ENCODE data around the gene UBE3D. TPM values are rescaled to one million over a fixed set of nuclear protein-coding genes. Genes with fewer than 3 reads are reported as not detected.

Gene UBE3D
- total RNA-seq, 2 experiments from 2014 or later = 4.1 to 4.2 TPM

- Mint-ChIP-seq H3K36me3 (ENCODE audit: low read depth) (peaks cover 4% of the 10 kb centered on the region), H3K27me3 (no peaks in the 10 kb centered on the region), H3K4me3 (no peak overlapping the region), H3K27ac (no peak overlapping the region), H3K9me3 (no peaks in the 10 kb centered on the region), H3K4me1 (ENCODE audit: low read depth) (no peaks in the 10 kb centered on the region)
- Histone ChIP-seq H3K27ac (ENCODE audit: low read depth in 1 of 2, low read length in 2 of 2) (no peak overlapping the region), H3K36me3 (ENCODE audit: insufficient read depth, low read length) (no peaks in the 10 kb centered on the region), H3K4me1 (ENCODE audit: insufficient read depth, low read length) (no peaks in the 10 kb centered on the region), H3K4me3 (ENCODE audit: low read length) (no peak overlapping the region), H3K27me3 (ENCODE audit: control insufficient read depth in 1 of 2, insufficient read depth in 2 of 2, low read length in 2 of 2) (no peaks in the 10 kb centered on the region), H3K9me3 (ENCODE audit: control insufficient read depth in 1 of 2, insufficient read depth in 1 of 2, low read length in 2 of 2) (no peaks in the 10 kb centered on the region)
- CTCF ChIA-PET = no interaction called here
- no peak for ATAC-seq (ENCODE audit: poor library complexity)
- no peak for DNase-seq
- intact Hi-C loops (cut with DNase I, micrococcal nuclease) = no loop called here
- TF ChIP-seq CTCF (IDR thresholded peaks at IDR 0.05) = no peak
- POLR2A ChIA-PET = no interaction called here
Observed at GRCh38 chr6:82906951-82907350, 158.7 kb downstream of the UBE3D start.

GRCh38 chr6:82906489-82906888 is 159.2 kb downstream of the UBE3D start:
- no peaks in the 10 kb centered on the region for H3K27me3 ChIP-seq (ENCODE audit: control insufficient read depth in 1 of 2, insufficient read depth in 2 of 2, low read length in 2 of 2)
- intact Hi-C loops (cut with DNase I, micrococcal nuclease) = no loop called here
- no peak for TF ChIP-seq CTCF (IDR thresholded peaks at IDR 0.05)
- H3K27ac Mint-ChIP-seq = no peak overlapping the region
- peaks cover 9% of the 10 kb centered on the region for H3K36me3 Mint-ChIP-seq (ENCODE audit: low read depth)
- H3K9me3 ChIP-seq (ENCODE audit: control insufficient read depth in 1 of 2, insufficient read depth in 1 of 2, low read length in 2 of 2) = no peaks in the 10 kb centered on the region
- no peak overlapping the region for H3K4me3 Mint-ChIP-seq
- no peaks in the 10 kb centered on the region for H3K4me1 Mint-ChIP-seq (ENCODE audit: low read depth)
- no peak overlapping the region for H3K27ac ChIP-seq (ENCODE audit: low read depth in 1 of 2, low read length in 2 of 2)
- no peaks in the 10 kb centered on the region for H3K9me3 Mint-ChIP-seq
- ChIA-PET CTCF (no interaction called here), POLR2A (no interaction called here)
- H3K4me3 ChIP-seq (ENCODE audit: low read length) = no peak overlapping the region
- H3K36me3 ChIP-seq (ENCODE audit: insufficient read depth, low read length) = no peaks in the 10 kb centered on the region
- H3K27me3 Mint-ChIP-seq = no peaks in the 10 kb centered on the region
- no peaks in the 10 kb centered on the region for H3K4me1 ChIP-seq (ENCODE audit: insufficient read depth, low read length)
- ATAC-seq (ENCODE audit: poor library complexity) = no peak
- no peak for DNase-seq

- no peak overlapping the region for H3K4me3 ChIP-seq (ENCODE audit: low read length)
- no peak for TF ChIP-seq CTCF (IDR thresholded peaks at IDR 0.05)
- no peak overlapping the region for H3K27ac ChIP-seq (ENCODE audit: low read depth in 1 of 2, low read length in 2 of 2)
- no peaks in the 10 kb centered on the region for H3K4me1 ChIP-seq (ENCODE audit: insufficient read depth, low read length)
- no peaks in the 10 kb centered on the region for H3K9me3 Mint-ChIP-seq
- ChIA-PET POLR2A (no interaction called here), CTCF (no interaction called here)
- no peaks in the 10 kb centered on the region for H3K27me3 ChIP-seq (ENCODE audit: control insufficient read depth in 1 of 2, insufficient read depth in 2 of 2, low read length in 2 of 2)
- no peak overlapping the region for H3K4me3 Mint-ChIP-seq
- H3K4me1 Mint-ChIP-seq (ENCODE audit: low read depth) = no peaks in the 10 kb centered on the region
- intact Hi-C loops (cut with DNase I, micrococcal nuclease) = no loop called here
- ATAC-seq (ENCODE audit: poor library complexity) = no peak
- DNase-seq = no peak
- no peaks in the 10 kb centered on the region for H3K9me3 ChIP-seq (ENCODE audit: control insufficient read depth in 1 of 2, insufficient read depth in 1 of 2, low read length in 2 of 2)
- H3K36me3 Mint-ChIP-seq (ENCODE audit: low read depth) = peaks cover 16% of the 10 kb centered on the region
- no peaks in the 10 kb centered on the region for H3K27me3 Mint-ChIP-seq
- H3K27ac Mint-ChIP-seq = no peak overlapping the region
- no peaks in the 10 kb centered on the region for H3K36me3 ChIP-seq (ENCODE audit: insufficient read depth, low read length)
Observed at GRCh38 chr6:82904860-82905259, 160.8 kb downstream of the UBE3D start.

Measured in CD4-positive, alpha-beta T cell (primary cell).